IPS-NIHi7 (cell line): Measurements from ENCODE around the gene ZNF778.
A peak's percentile ranks its signal among the peaks of the same experiment; 100 is the strongest.

Source experiments
- DNase-seq: peaks from one replicate; pipeline ENCODE4 v3.0.0; 2012; ENCODE audit warnings: mixed read lengths; ENCODE audit errors: extremely low spot score

Gene ZNF778

DNA sequence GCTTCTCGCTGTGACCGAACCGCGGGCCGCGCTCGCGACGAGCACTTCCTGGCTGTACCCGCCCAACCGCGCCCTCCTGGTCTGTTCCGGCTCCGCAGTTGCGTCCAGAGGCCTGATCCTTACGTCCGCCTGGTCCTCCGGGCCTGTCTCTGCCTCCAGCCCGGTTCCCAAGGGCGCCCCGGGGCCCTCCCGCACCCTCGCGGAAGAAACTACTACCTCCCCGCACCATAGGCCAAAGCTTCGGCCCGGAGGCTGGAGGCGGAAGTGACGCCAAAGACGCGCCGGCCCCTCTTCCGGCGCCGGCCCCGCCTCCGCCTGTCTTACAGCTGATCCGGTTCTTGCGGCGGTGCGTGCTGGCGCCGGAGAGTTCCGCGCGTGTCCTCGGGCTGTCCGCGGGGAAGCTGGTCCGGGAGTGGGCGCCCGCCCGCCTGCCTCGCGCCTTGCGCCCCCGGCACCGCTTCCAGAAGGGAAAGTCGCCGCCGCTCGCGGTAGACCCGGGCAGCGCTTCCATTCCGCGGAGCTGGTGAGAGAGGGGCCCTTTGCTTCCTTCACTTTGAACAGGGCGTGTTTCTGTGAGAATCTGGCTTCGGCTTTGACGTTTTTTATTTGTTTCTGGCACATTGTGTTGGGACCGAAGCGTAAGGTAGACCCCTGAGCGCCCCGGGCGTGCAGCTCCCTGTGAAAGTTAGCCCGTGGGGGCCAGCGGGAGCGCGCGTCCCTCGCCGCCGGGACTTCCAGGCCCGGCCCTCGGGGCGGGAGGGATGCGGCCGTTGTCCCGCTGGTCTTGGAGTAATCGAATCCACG lies at the start of gene ZNF778:
Gene ZNF778 (plus strand): TSS at position 316 of the 804 bp plus-strand sequence. CDS start 3,425 bp downstream, outside the sequence.
- peak; percentile 92 for DNase-seq

GRCh38 chr16:89168381-89169189 lies 48.9 kb upstream of the ZNF778 start:
- no peak for DNase-seq

GRCh38 chr16:89169778-89170177 lies 47.7 kb upstream of the ZNF778 start:
- no peak for DNase-seq

DNA sequence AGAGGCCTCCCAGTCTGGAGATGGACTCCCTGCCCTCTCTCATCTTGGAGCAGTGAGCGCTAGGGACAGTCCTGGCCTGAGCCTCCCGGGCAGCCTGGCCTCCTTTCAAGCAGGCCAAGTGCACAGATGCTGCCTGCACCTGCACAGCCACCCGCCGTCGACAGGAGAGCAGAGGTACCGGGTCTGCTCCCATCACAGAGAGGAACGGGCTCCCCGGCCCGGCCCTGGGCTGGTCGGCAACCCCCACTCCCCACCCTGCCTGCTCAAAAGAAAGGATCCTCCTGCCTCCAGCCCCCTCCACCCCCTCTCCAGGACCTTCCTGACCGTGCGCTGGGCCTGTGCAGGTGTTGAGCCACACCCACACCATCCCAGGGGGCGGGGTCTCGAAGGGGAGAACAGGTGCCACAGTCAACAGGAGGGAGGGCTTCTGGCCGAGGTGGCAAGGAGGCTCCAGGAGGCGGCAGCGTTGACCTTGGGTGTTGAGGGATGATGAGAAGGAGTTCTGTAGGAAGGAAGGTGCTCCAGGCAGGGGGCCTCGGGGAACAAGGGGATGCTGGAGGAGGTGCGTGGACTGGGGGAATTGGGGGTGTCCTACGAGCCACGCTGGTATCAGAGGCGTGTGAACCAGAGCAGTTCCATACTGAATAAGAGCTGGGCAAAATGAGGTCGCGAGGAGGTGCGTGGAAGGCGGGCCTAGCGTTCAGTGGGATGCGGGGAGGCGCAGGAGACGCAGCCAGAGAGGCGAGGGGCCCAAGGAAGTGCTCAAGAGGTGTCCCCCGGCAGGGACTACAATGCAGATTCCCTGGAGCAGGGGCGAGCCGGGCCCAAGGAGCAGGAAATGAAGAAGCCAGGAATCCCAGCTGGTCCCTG lies 46.9 kb upstream of the ZNF778 start:
- DNase-seq = peak; percentile 64

GRCh38 chr16:89171216-89172170 lies 46.0 kb upstream of the ZNF778 start, which contains the start of gene CDH15:
Gene CDH15 (plus strand): TSS chr16:89171748. CDS start chr16:89171832, 84 bp downstream.
- DNase-seq = peak; percentile 99

DNA sequence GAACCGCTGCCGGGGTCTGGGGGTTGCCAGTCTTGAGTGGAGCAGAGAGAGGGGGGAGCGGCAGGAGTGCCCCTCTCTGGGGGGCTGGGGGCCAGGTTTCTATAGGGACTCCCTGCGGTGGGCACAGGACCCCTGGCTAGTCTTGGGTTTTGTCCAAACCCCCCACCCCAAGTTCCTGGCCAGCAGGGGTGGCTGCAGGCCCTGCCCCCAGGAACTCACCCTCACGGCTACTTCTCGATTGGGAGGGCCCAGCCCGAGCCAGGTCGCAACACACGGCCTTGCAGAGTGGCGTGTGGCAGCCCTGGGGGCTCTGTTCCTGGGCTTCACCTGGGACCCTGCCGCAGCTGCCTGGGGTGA lies 45.4 kb upstream of the ZNF778 start:
- no peak for DNase-seq

DNA sequence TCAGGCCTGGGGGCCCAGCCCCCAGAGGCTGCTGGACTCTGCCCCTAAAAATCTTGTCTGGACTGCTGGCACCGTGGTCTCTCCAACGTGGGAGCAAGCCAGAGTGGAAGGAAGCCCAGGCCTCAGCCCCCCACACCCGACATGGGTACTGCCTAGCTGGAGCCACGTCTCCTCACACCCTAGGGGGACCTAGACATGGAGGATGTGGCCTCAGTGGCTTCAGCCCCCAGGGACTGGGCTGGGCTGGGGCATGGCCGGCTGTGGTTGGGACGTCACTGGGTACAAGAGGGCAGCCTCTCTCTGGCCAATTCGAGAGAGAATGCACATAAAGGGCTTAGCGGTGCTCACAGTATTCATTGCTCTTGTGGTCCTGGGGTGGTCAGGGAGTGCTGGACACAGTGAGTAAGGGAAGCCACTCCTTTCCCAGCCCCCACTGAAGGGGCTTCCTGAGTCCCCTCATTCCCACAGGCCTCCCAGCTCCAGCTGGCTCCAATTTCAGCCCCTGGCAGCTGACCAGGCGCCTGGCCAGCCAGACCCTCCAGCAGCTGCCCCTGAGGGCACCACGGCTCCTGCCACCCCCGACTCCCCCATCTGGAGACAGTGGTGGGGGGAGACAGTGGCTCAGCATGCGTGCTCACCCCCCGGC lies 44.9 kb upstream of the ZNF778 start:
- DNase-seq = no peak

DNA sequence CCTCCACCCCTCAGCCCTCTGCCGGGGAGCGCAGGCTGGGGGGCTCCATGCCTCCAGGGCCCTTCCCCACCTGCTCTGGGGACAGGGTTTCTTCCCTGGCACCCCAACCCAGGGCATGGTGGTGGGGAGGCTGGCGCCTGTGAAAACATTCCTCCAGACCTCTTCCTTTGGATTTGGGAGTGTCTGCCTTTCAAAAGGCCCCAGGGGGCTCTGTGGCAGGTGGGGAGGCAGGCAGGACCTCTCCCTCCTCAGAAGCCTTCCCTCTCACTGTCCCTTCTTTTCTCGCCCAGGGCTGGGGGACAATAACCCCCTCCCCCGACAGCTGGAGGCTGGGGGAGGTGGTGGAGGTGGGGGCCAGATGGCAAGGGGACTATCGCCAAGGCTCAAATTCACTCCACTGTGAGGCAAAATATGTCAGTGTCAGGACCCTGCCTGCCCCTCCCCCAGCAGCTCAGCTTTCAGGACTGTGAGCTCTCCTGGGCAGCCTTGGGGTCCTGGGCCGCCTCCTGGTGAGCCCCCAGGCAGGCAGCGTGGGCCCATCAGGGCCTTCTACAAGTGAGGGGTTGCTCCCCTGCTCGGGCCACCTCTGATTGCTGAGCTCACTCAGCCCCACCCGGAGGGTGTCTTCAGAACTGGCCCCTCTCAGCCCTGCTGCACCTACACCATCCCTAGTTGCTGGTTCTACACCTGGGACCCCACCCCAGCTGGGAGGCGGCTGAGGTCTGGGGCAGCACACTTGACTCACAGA lies 44.2 kb upstream of the ZNF778 start:
- no peak for DNase-seq

GRCh38 chr16:89174055-89174827 lies 43.3 kb upstream of the ZNF778 start:
- no peak for DNase-seq

DNA sequence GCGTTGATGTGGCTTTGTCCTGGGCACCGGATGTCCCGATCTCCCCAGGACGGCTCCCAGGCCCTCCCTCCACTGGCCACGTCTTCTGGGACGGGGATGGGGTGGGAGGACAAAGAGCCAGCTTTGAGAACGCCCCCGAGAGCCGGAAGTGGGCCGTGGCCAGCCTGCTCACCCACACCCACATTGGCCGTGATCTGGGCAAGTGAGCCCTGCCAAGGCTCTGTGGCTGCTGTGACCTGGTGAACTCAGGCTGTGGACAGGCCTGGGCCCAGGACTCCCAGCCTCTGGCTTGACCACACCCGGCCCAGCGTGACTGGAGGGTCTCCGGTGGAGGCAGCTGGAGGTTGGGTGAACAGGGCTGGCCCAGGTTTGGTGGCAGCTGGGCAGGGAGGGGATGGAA lies 42.6 kb upstream of the ZNF778 start:
- no peak for DNase-seq

DNA sequence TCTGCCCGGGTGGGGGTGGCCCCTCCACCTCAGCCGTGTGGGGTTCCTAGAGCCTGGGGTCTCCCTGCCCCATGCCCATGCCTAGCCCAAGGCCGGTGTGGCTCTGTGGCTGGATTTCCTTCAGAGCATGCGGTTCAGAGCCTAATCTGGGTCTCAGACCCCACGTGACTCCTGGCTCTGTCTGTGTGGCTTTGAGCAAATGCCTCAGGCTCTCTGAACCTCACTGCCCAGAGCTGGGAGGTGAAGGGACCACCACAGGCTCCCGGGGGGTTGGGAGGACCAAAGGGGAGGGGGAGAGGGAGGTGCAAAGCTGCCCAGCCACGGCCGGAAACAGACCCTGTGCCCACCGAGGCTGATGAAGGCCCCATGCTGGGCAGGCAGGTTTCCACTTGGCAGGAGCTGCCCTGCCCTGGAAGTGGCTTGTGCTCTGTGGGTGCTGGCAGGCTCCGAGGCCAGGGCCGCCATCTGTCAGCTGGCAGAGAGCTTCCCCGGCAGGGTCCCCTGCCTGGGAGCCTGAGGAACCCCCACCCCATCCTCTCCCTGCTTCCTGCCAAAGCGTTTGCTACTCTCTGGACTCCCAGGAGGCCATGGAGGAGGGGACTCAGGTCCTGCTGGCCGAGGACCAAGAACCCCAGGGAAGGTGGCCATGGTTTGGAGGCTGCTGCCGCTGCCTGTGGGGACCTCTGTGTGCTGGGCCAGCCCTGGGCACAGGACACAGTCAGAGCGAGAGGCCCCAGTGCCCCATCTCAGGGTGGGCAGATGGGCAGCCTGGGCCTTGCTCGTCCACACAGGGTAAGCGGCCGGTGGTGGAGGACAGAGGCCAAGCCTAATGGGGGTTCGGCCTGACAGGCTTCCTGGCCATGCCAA lies 42.0 kb upstream of the ZNF778 start:
- no peak for DNase-seq

DNA sequence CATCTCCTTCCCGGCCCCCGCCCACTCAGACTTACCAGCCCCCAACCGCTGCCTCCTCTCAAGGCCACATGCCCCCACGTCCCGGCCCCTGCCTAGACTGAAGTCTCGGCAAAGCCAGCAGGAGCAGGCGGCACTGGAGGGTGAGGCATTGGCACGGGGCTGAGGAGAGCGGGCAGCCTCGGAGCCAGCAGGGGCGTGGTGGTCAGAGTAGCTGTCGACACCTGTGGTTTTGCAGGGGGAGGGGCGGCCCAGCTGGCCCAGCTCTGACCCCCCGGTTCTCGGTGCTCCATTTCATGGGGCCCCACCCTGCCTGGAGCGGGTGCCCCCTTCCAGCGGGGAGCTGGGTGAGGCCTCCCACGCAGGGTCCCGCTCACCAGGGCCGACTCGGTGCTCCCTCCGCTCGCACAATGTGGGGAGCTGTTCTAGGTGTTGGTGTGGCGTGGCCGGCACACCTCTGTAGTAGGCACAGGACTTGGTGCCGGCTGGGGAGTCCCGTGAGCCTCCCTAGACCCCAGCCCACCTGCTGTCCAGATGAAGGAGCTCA lies 41.3 kb upstream of the ZNF778 start:
- DNase-seq = no peak

DNA sequence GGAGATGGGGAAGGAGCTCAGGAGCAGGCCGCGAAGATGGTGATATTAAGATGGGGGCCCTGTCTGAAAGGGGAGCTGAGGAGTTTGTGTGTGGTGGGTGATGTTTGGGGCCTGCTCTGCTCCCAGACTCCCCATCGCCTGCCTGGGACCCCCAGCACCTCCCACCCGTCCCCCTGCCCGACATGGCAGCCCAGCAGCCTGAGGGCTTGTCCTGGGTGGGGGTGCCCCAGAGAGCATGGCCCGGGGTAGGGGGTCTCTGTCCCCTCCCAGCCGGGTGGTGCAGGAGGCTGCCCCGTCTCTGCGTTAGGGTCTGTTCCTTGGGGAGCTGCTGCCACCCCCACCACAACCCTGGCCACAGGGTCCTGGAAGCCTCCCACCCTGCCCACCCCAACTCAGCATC lies 40.8 kb upstream of the ZNF778 start:
- no peak for DNase-seq

DNA sequence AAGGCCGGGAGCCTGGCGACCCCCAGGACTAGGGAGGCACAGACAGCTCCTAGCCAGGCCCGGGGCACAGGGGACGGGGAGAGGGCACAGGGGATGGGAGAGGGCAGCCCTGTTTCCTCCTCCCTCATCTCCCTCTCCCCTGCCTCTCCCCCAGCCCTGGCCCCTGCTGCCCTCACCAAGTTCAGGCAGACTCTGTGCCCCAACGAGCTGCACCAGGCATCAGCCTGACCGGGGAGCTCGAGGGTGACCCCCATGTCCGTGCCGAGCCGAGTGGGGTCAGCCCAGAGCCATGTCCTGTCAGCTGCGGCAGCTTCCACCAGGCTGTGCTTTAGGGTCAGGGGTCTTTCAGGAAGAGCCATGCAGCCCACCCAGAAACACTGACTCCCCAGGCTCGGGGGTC lies 40.0 kb upstream of the ZNF778 start:
- DNase-seq = no peak

DNA sequence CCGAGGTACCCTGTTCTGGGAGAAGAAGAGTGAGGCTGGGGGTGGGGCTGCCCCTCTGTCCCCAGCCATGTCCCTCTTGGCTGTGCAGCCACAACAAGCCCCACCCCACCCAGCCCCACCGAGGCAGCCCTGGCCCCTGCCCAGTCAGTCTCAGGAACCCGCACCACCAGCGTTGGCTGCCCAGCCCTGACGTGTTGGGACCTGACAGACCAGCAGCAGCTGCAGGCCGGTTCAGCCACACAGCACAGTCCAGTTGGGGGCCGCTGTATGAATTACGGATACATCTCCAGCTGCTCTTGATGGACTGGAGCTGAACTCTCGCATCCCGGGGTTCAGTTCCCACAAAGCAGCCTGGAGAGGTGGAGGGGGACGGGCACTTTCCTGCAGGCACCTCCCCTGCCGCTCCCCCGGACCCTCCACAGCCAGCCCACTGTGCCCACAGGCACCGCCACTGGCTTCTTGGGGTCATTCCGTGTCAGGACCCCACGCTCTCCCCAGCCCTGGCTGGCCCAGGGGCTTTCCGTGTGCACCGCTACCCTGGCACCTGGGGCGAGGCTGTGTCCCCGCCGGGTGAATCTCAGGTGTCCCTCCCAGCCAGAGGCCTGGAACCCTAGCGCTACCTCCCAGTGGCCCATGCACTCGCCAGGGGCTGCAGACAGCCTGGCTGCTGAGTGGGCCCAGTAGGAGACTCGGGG lies 38.9 kb upstream of the ZNF778 start:
- no peak for DNase-seq

DNA sequence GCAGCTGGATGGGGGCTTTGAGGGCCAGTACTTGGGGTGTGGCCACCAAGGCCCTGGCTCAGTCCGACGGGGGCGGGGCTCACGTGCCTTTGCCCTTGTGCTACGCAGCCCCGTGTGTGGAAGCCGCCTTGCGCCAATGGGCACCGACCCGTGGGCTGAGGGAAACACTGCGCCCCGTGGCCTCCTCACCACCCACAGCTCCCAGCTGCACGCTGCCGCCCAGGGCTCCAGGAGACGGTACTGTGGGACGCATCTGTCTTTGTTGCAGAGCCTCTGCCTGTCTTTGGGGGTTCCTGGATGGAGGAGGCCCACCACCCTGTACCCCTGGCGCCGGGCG lies 38.4 kb upstream of the ZNF778 start:
- no peak for DNase-seq
